Rectal smooth muscle tissue (tissue), 1 donor: Measurements from ENCODE around the gene LRIG1.

Experiments
- H3K27ac ChIP-seq: one replicate; pipeline ENCODE4 v1.7.0; 2013; ENCODE audit warnings: low read depth, low read length, inconsistent platforms
- H3K27me3 ChIP-seq: one replicate; pipeline ENCODE4 v1.7.0; 2013; ENCODE audit warnings: low read length; ENCODE audit not compliant: control insufficient read depth, insufficient read depth
- H3K36me3 ChIP-seq: one replicate; pipeline ENCODE4 v1.7.0; 2013; ENCODE audit warnings: low read length; ENCODE audit not compliant: control insufficient read depth, insufficient read depth
- H3K4me1 ChIP-seq: one replicate; pipeline ENCODE4 v1.7.0; 2013; ENCODE audit warnings: low read length; ENCODE audit not compliant: control insufficient read depth, insufficient read depth
- H3K4me3 ChIP-seq: one replicate; pipeline ENCODE4 v1.7.0; 2013; ENCODE audit warnings: low read length
- H3K9ac ChIP-seq: one replicate; pipeline ENCODE4 v1.7.0; 2013; ENCODE audit warnings: low read length

The LRIG1 gene

DNA sequence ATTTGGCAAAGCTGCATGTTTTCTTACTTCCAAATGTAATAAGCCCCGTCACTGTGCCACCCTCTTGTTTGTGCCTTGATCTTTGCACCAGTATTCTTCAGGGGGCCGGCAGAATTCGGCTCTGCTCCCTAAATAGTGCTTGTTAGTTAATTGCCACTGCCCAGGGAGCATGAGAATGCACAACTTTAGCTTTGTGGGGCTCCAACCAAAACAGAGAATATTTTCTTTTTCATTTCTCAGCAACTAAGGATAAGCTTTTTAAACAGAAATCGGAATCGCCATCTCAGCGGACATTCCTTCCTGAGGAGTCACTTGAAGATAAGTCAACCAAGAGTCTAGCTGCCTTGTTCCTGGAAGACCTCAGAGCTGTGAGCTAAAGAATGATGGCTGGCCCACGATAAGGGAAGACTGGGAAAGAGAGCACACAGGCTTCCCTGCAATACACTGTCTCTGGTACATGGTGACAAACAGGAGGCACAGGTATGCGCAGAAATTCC is 106.0 kb downstream of the LRIG1 start:
- Histone ChIP-seq H3K27me3 (no peaks in the 10 kb centered on the region), H3K4me3 (no peak overlapping the region), H3K9ac (no peak overlapping the region), H3K27ac (peak overlapping the region; percentile 65), H3K36me3 (peaks cover 41% of the 10 kb centered on the region), H3K4me1 (peaks cover 21% of the 10 kb centered on the region)

DNA sequence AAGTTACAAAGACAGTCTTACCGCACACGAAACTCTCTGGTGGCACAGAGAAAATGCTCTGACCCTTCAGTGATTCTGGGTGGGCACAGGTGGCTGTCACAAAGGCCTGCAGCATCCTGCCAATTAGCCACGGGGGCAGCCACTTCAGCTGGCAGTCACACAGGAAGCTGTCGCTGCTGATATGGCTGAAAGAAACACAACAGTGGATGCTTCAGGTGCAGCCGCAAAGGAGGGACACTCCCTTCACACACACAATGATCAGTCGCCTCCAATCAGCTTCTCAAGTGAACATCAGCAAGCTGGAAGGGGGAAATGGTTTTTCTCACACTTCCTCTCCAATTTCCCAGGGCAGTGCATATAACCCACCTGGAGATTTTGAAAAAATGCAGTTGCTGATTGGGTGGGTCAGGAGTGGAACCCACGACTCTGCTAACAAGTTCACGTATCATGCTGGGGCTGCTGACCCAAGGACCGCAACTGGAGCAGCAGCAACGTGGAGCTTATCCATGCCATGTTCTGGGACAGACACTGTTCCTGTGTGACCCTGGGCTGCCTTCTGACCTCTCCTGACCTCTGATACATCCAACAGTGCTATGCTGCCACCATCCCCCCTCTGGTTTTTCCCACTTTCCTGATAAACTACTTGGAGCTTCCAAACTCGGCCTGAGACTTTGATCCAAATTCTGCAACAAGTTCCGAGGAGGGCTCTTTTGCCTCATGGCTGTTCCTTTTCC is 106.6 kb downstream of the LRIG1 start:
- Histone ChIP-seq H3K27me3 (no peaks in the 10 kb centered on the region), H3K4me1 (peaks cover 21% of the 10 kb centered on the region), H3K27ac (peak overlapping the region; percentile 65), H3K9ac (no peak overlapping the region), H3K36me3 (peaks cover 41% of the 10 kb centered on the region), H3K4me3 (no peak overlapping the region)

DNA sequence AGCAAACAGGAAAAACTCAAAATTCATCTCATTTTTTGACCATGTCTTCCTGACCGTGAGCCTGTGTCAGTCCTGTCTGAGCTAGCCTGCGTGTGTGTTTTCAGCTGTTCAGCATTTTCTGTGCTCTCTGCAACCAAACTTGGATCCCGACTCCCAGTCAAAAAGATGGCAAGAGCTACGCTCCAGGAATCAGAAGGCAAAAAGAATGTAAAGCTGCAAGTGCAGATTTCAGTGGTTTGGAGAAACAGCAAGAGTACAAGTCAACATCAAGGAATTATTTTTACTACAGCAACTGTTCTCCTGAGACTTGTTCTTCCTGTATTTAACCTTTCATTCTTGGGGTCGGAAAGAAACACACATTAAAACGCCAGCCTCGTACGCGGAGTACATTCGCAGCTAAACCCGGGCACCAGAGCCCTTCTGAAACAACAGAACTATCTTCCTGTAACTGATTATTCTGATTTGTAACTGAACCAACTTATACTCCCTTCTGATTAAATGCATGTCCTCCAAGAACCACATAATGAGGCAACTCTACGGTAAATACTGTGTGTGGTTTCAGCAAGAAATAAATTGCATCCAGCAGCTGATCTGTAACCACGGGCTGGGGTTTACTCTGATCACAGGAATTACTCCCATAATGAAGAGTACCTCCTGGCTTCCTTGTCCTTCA is 107.4 kb downstream of the LRIG1 start:
- peaks cover 21% of the 10 kb centered on the region for H3K4me1 ChIP-seq
- H3K27ac ChIP-seq: peak overlapping the region; percentile 65
- no peak overlapping the region for H3K9ac ChIP-seq
- no peaks in the 10 kb centered on the region for H3K27me3 ChIP-seq
- H3K36me3 ChIP-seq: peaks cover 39% of the 10 kb centered on the region
- H3K4me3 ChIP-seq: no peak overlapping the region

DNA sequence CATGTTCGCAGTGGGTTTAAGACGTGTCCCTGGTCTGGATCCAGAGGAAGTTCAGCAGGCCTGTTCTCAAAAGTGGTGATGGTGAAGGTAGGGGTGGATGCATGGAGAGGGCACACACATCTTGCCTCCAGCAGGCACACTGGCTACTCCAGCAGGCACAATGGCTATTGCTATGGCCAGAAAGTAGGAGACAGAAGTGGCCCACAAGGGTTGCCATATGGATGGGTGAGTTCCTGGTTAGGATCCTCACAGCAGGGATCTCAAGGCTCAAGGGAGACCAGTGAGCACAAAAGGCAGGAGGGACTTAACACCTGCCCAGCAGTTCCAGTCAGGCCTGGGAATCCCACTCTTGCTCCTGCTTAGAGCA is 107.9 kb downstream of the LRIG1 start:
- no peak overlapping the region for H3K4me3 ChIP-seq
- no peak overlapping the region for H3K9ac ChIP-seq
- H3K27ac ChIP-seq: peak overlapping the region; percentile 65
- H3K36me3 ChIP-seq: peaks cover 39% of the 10 kb centered on the region
- peaks cover 21% of the 10 kb centered on the region for H3K4me1 ChIP-seq
- no peaks in the 10 kb centered on the region for H3K27me3 ChIP-seq

DNA sequence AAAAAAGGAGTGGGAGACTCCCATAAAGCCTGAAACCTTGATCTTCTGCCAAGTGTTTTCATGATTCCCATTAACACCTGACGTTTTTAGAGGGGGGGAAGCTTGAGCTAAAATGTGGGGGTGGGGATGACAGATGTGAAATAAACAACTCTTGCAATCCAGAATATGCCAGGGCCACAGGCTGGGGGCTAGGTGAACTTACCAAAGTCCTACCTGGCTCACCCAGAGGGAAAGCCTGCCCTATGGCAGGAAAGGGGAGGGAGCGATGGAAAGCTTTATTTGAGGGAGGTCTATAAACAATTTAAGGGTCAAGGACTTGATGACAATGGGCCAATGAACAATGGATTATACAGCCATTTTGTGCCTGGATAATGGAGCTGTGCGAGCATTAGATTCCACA is 108.3 kb downstream of the LRIG1 start:
- H3K36me3 ChIP-seq: peaks cover 35% of the 10 kb centered on the region

DNA sequence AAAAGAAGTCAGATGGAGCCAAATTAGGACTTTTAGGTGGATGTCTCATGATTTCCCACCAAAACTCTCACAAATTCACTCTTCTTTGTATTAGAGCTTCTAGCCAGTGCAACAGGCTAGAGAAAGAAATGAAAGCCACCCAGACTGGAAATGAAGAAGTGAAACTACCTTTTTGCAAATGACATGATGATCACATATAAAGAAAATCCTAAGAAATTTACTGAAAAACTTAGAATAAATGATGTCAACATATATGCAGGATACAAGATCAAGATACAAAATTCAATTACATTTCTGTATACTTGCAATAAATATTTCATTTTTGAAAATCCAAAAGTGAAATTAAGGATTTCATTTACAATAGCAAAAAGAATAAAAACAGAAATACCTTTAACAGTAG is 110.8 kb downstream of the LRIG1 start:
- Histone ChIP-seq H3K4me1 (peaks cover 9% of the 10 kb centered on the region), H3K9ac (no peak overlapping the region), H3K27me3 (no peaks in the 10 kb centered on the region), H3K4me3 (no peak overlapping the region), H3K36me3 (peaks cover 30% of the 10 kb centered on the region), H3K27ac (no peak overlapping the region)

More for the DNA sequence above, 108.3 kb downstream of the LRIG1 start:
- Histone ChIP-seq H3K27me3 (no peaks in the 10 kb centered on the region), H3K9ac (no peak overlapping the region), H3K27ac (no peak overlapping the region), H3K4me3 (no peak overlapping the region), H3K4me1 (peaks cover 18% of the 10 kb centered on the region)

DNA sequence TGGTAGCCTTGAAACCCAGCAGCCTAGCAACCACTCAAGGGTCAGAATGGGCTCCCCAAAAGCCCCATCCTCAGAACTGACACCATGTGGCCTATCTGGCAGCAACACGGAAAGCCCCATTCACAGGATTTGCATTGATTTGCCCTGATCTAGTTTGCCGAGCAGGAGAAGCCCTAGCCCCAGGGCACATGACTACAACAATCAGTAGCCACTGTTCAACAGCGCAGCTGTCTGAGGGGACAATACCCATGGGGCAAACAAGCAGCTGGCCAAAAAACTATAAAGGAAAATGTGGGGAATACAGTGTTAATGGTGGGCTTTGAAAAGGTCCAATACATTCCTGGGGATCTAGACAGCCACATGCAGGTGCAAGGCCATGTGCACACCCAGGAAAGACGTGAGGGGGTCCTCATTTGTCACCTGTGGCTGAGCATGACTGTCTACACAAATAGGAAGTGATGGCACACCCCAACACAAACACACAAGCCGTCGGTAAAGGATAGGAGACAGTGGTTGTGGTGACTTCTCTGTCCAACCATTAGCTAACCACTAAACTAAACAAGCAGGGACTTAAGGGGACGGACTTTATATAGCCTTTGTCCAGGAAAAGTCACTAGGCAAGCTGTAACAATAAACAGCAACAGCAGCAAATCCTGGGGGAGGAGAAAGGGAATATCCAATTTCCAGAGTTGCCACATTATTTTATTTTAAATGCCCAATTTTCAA is 113.7 kb downstream of the LRIG1 start:
- H3K4me1 ChIP-seq: peaks cover under 1% of the 10 kb centered on the region
- H3K4me3 ChIP-seq: no peak overlapping the region
- no peak overlapping the region for H3K27ac ChIP-seq
- no peak overlapping the region for H3K9ac ChIP-seq
- H3K27me3 ChIP-seq: no peaks in the 10 kb centered on the region
- H3K36me3 ChIP-seq: peaks cover 42% of the 10 kb centered on the region

DNA sequence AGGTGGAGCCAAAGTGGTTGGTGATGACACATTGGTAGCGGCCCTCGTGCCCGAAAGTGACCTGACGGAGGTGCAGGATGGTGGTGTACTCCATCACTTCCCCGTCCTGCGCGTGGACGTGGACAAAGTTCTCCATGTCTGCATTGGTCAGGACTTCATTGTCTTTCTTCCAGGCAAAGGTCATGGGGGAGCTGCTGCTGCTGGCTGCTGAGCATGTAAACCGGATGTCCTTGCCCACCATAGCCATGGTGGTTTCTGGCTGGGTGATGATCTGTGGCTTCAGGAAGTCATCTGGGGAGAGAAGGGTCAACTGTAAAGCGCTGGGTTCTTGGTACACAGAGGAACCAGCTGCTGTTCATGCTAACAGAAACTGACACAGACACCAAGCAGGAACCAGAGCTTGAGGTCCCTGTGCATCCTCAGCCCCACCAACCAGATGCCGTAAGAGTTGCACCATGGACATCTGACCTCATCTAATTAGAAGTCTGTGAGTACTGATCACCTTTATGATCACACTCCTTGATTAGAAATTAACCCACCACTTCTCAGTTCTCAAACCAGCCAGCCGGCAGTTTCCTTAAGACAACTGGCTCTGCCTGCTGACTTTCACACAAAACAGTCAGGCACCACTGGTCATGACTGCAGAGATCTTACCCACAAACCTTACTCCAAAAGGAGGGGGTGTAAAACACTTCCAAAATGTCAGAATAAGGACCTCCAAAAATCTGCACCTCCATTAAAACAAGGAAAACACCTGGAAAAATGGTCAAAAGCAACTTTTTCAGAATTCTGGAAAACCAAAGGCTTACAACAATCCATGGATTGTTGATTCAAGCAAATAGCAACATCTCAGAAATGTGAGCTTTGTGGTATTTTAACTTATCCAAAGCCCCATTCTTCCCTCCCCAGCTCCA is 114.6 kb downstream of the LRIG1 start:
- Histone ChIP-seq H3K27me3 (no peaks in the 10 kb centered on the region), H3K36me3 (peaks cover 48% of the 10 kb centered on the region), H3K27ac (peak overlapping the region; percentile 3), H3K9ac (no peak overlapping the region), H3K4me3 (no peak overlapping the region), H3K4me1 (peaks cover 8% of the 10 kb centered on the region)

DNA sequence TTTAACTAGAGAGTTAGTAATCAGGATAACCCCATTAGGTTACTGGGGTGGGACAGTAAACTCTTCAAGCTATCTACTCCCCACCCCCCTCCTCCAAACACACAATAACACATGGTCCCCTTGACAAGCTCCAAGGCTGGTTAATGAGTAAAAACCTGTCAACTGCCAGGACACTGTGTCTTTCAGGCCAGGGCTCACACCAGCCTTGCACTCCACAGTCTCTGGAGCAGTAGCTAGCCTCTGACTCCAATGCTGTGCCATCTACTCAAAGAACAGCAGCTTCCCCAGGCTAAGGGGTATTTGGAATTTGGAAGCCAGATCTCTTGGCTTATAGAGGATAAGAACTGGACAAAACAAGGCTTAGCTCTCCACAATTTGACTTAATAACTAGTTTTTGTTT is 115.8 kb downstream of the LRIG1 start:
- H3K9ac ChIP-seq: no peak overlapping the region
- peaks cover 57% of the 10 kb centered on the region for H3K36me3 ChIP-seq
- no peaks in the 10 kb centered on the region for H3K27me3 ChIP-seq
- no peak overlapping the region for H3K4me3 ChIP-seq
- H3K4me1 ChIP-seq: peaks cover 10% of the 10 kb centered on the region
- H3K27ac ChIP-seq: no peak overlapping the region

DNA sequence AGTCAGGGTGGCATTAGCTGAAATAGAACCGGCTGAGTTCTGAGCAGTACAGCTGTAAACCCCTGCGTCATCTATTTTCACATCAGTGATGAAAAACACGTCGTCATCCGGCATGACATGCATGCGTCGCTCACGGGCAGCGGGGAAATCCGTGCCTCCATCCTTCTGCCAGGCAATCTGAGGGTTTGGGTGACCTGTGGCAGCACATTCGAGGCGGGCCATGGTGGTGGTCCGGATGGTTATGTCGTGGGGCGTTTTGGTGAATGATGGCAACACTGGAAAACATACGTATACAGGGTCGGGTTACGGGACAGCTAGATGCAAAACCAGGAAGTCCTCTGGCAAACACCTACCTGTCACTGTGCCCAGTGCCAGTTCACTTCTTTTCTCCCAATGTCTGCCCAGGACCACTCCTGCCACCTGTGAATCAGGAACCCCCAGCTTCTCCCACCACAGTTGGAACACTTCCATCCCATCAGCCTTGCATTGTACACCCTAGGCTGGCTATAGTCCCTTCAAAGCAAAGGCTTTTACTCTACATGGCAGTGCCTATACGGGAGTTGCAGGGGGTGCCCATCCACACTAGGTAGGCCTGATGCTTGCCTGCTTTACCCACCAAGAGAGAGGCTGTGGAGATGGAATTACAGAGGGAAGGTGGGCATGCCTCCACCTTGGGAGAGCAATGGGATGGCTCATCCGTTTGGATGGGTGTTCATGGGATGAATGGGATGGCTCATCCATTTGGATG is 116.7 kb downstream of the LRIG1 start:
- Histone ChIP-seq H3K9ac (no peak overlapping the region), H3K36me3 (peaks cover 66% of the 10 kb centered on the region), H3K4me3 (no peak overlapping the region), H3K27ac (no peak overlapping the region), H3K27me3 (no peaks in the 10 kb centered on the region), H3K4me1 (peaks cover 10% of the 10 kb centered on the region)

DNA sequence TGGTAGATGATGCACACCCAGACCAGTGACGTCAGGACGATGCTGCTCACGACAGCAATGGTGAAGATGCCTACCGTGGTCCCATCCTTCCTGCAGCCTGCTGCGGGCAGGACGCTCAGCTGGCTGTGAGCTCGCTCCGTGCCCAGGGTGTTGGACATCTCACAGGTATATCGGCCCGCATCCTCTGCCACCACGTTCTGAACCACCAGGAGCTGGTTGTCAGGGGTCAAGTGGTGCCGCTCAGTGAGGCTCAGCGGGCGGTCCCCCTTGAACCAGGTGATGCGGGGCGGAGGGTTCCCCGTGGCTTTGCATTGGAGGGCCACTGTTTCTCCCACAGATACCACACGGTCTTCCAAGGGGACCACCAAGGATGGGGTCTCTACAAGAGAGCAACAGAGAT is 117.8 kb downstream of the LRIG1 start:
- Histone ChIP-seq H3K4me1 (peaks cover 10% of the 10 kb centered on the region), H3K4me3 (no peak overlapping the region), H3K9ac (no peak overlapping the region), H3K27ac (no peak overlapping the region), H3K36me3 (peaks cover 70% of the 10 kb centered on the region), H3K27me3 (no peaks in the 10 kb centered on the region)
